HCEC 1CT (cell line): ENCODE data around the gene GLYATL1B.
A peak's percentile ranks its signal among the peaks of the same experiment; 100 is the strongest.
"Not testable (repeated sequence)": the region's sequence is repeated elsewhere in the genome, so short reads cannot be mapped to it uniquely, and the experiment has no call there.

ENCODE experiments used
- DNase-seq: peaks from one replicate; pipeline ENCODE4 v3.0.0-alpha.2; 2017

GLYATL1B gene

GRCh38 chr11:59097113-59097708 lies 11.1 kb downstream of the GLYATL1B start:
- peak; percentile 31 for DNase-seq

GRCh38 chr11:59097938-59098337 lies 11.8 kb downstream of the GLYATL1B start:
- DNase-seq = not testable (repeated sequence)

GRCh38 chr11:59102259-59102765 lies 16.2 kb downstream of the GLYATL1B start:
- peak; percentile 54 for DNase-seq

GRCh38 chr11:59106363-59107336 lies 20.5 kb downstream of the GLYATL1B start, which contains the start of gene FAM111B:
TSS of gene FAM111B (plus strand) at chr11:59107237. CDS start at chr11:59109626, 2,389 bp downstream.
- peak; percentile 91 for DNase-seq

- not testable (repeated sequence) for DNase-seq
Observed at GRCh38 chr11:59107721-59108120, 21.6 kb downstream of the GLYATL1B start.

GRCh38 chr11:59112494-59112893 lies 26.4 kb downstream of the GLYATL1B start:
- DNase-seq = peak; percentile 79

GRCh38 chr11:59114344-59114743 lies 28.2 kb downstream of the GLYATL1B start:
- no peak for DNase-seq

GRCh38 chr11:59115553-59115952 lies 29.4 kb downstream of the GLYATL1B start:
- DNase-seq = no peak

- no peak for DNase-seq
Observed at GRCh38 chr11:59117774-59118173, 31.7 kb downstream of the GLYATL1B start.

- DNase-seq = no peak
Observed at GRCh38 chr11:59119826-59120225, 33.7 kb downstream of the GLYATL1B start.

- peak; percentile 64 for DNase-seq
Observed at GRCh38 chr11:59135648-59136461, 49.7 kb downstream of the GLYATL1B start.

GRCh38 chr11:59136551-59136950 lies 50.4 kb downstream of the GLYATL1B start:
- DNase-seq = not testable (repeated sequence)

- no peak for DNase-seq
Observed at GRCh38 chr11:59137190-59137589, 51.1 kb downstream of the GLYATL1B start.

- no peak for DNase-seq
Observed at GRCh38 chr11:59138643-59139042, 52.5 kb downstream of the GLYATL1B start.

GRCh38 chr11:59141191-59141590 lies 55.1 kb downstream of the GLYATL1B start:
- no peak for DNase-seq

- DNase-seq = peak; percentile 77
Observed at GRCh38 chr11:59141673-59142460, 55.8 kb downstream of the GLYATL1B start.

GRCh38 chr11:59142530-59143507 lies 56.7 kb downstream of the GLYATL1B start, which contains the start of gene FAM111A:
TSS of gene FAM111A (plus strand) at chr11:59142856. CDS start at chr11:59148873, 6,017 bp downstream.
- DNase-seq = peak; percentile 92

- no peak for DNase-seq
Observed at GRCh38 chr11:59144096-59144495, 58.0 kb downstream of the GLYATL1B start.
